ENCODE measurements around the gene FKBP4. TPM values are rescaled to one million over a fixed set of nuclear protein-coding genes. Genes with fewer than 3 reads are reported as not detected.

The FKBP4 gene
- total and polyA plus RNA-seq, 2 of the 8 experiments (the other 6 are each of a cell fraction or from before 2014, with no cell fraction given) = 72.6 to 243 TPM

GRCh38 chr12:2785017-2785416 lies 9.8 kb upstream of the FKBP4 start:
- Histone ChIP-seq H4K8ac (ENCODE audit: extremely low read depth, insufficient read depth, low read length) (no peak overlapping the region), H3K18ac (ENCODE audit: extremely low read depth, low read length) (no peak overlapping the region), H4K5ac (ENCODE audit: insufficient read length, low read depth, low read length) (no peak overlapping the region), H3K4ac (replicated peaks; ENCODE audit: insufficient read length, low read depth, low read length) (no peak overlapping the region), H3K56ac (replicated peaks; ENCODE audit: insufficient read length, low read depth, low read length) (no peak overlapping the region), H3K9ac (replicated peaks in 1 of 4; ENCODE audit: extremely low read depth in 1 of 4, low read depth in 3 of 4, low read length in 3 of 4) (no peak overlapping the region), H3K27ac (ENCODE audit: low read depth, low read length) (no peak overlapping the region), H2AK5ac (ENCODE audit: low read depth, low read length) (no peak overlapping the region), H3K4me1 (replicated peaks in 1 of 4; ENCODE audit: control insufficient read depth in 3 of 4, insufficient read depth in 4 of 4, low read length in 3 of 4) (no peaks in the 10 kb centered on the region), H2BK12ac (ENCODE audit: low read depth, low read length) (no peak overlapping the region), H3K4me2 (ENCODE audit: insufficient read depth in 1 of 2, low read depth in 2 of 2, low read length in 2 of 2) (no peak overlapping the region), H3K4me3 (ENCODE audit: extremely low read depth in 1 of 4, insufficient read depth in 2 of 4, low read depth in 3 of 4, low read length in 4 of 4) (no peak overlapping the region), H2BK120ac (replicated peaks; ENCODE audit: low read depth, low read length) (no peak overlapping the region), H3K23ac (ENCODE audit: insufficient read length) (no peak overlapping the region), H3K79me2 (ENCODE audit: control insufficient read depth in 1 of 2, insufficient read depth in 2 of 2, low read length in 2 of 2) (no peaks in the 10 kb centered on the region), H4K91ac (replicated peaks; ENCODE audit: insufficient read length, low read length) (no peak overlapping the region), H3K9me3 (ENCODE audit: insufficient read depth in 2 of 2, low read depth in 1 of 2, low read length in 1 of 2) (no peaks in the 10 kb centered on the region), H2BK15ac (ENCODE audit: low read length) (no peak overlapping the region), H4K20me1 (replicated peaks in 1 of 2; ENCODE audit: control insufficient read depth in 1 of 2, insufficient read depth in 2 of 2, low read length in 2 of 2) (no peaks in the 10 kb centered on the region), H3K14ac (ENCODE audit: insufficient read length) (no peak overlapping the region), H2AFZ (ENCODE audit: low read length) (no peak overlapping the region), H3K79me1 (ENCODE audit: low read depth, low read length) (no peaks in the 10 kb centered on the region), H3K36me3 (ENCODE audit: control insufficient read depth in 2 of 4, insufficient read depth in 4 of 4, low read length in 3 of 4) (no peaks in the 10 kb centered on the region), H2BK20ac (ENCODE audit: low read length) (no peak overlapping the region), H2BK5ac (ENCODE audit: low read depth, low read length) (no peak overlapping the region), H3K23me2 (ENCODE audit: low read depth, low read length) (no peaks in the 10 kb centered on the region), H3K27me3 (replicated peaks in 1 of 4; ENCODE audit: control insufficient read depth in 3 of 4, extremely low read depth in 1 of 4, insufficient read depth in 3 of 4, low read length in 3 of 4) (no peaks in the 10 kb centered on the region; a peak in 1 of 7 replicates)
- FAIRE-seq (no peak), DNase-seq (ENCODE audit: low read depth in 1 of 2, low spot score in 2 of 2) (no peak)
- CTCF ChIA-PET (ENCODE audit: partially characterized antibody) = interaction anchor here (0.9 to 6.1 kb wide), 17 partner anchors 9 to 126 kb away, joined by 3 to 175 read pairs (median 12); partner anchors contain the start of gene FKBP4
- POLR2A ChIA-PET (ENCODE audit: partially characterized antibody) = interaction anchor here (0.8 to 2.4 kb wide), 4 partner anchors 14 to 47 kb away, joined by 3 to 10 read pairs (median 4); no protein-coding TSS in a partner anchor
- WGBS, 2 experiments (ENCODE audit: extremely low coverage in 1 of 2, insufficient coverage in 1 of 2, insufficient read length in 1 of 2, insufficient replicate concordance in 2 of 2, low coverage in 1 of 2, low lambda C conversion rate in 2 of 2, missing lambda C conversion rate in 1 of 2) = 77% methylated on average over 5 of the region's 5 CpGs; no CpG with 5 or more reads in 1 of the 2 experiments
- TF ChIP-seq BACH1 (IDR thresholded peaks at IDR 0.05; ENCODE audit: low read length) = no peak
- TF ChIP-seq KDM4A (IDR thresholded peaks at IDR 0.05; ENCODE audit: low read depth, low read length, severe bottlenecking) = no peak
- TF ChIP-seq, protein P1, sequence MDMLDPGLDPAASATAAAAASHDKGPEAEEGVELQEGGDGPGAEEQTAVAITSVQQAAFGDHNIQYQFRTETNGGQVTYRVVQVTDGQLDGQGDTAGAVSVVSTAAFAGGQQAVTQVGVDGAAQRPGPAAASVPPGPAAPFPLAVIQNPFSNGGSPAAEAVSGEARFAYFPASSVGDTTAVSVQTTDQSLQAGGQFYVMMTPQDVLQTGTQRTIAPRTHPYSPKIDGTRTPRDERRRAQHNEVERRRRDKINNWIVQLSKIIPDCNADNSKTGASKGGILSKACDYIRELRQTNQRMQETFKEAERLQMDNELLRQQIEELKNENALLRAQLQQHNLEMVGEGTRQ (IDR thresholded peaks at IDR 0.05; ENCODE audit: low read length) = no peak
- TF ChIP-seq MAX (IDR thresholded peaks at IDR 0.05) = no peak
- no peak for TF ChIP-seq TCF12 (IDR thresholded peaks at IDR 0.05; ENCODE audit: low read depth, low read length)
- TF ChIP-seq JUND (IDR thresholded peaks at IDR 0.05; ENCODE audit: low read length) = no peak
- no peak for TF ChIP-seq RXRA (IDR thresholded peaks at IDR 0.05; ENCODE audit: insufficient read depth, low read depth, low read length)
- no peak for TF ChIP-seq SRF (IDR thresholded peaks at IDR 0.05; ENCODE audit: low read depth, low read length)
- TF ChIP-seq E2F6 (IDR thresholded peaks at IDR 0.05) = no peak
- TF ChIP-seq CTCF (IDR thresholded peaks at IDR 0.05; ENCODE audit: control extremely low read depth in 1 of 3, insufficient read depth in 1 of 3, low read depth in 1 of 3, low read length in 3 of 3) = no peak
